Measurements from ENCODE around the gene PLA2G4A.

DNA sequence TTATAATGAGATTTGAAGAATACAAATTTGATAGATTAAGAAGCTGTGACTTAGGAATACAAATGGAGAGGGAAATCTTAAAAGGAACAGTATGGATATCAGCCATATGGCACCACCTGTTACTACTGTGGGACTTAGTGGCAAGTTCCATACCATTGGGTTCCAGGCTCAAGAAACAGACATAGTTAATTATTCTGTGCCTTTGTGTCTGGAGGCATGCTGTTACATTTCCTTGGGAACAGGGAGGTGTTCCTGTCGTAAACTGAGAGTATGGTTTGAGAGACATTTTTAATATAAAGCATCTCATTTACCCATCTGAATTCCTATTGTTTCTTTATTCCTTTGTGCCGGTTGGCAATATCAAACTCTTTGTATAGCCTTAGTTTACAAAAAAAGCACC is 15.2 kb downstream of the PLA2G4A start:
- TF ChIP-seq, protein P1, sequence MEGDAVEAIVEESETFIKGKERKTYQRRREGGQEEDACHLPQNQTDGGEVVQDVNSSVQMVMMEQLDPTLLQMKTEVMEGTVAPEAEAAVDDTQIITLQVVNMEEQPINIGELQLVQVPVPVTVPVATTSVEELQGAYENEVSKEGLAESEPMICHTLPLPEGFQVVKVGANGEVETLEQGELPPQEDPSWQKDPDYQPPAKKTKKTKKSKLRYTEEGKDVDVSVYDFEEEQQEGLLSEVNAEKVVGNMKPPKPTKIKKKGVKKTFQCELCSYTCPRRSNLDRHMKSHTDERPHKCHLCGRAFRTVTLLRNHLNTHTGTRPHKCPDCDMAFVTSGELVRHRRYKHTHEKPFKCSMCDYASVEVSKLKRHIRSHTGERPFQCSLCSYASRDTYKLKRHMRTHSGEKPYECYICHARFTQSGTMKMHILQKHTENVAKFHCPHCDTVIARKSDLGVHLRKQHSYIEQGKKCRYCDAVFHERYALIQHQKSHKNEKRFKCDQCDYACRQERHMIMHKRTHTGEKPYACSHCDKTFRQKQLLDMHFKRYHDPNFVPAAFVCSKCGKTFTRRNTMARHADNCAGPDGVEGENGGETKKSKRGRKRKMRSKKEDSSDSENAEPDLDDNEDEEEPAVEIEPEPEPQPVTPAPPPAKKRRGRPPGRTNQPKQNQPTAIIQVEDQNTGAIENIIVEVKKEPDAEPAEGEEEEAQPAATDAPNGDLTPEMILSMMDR (IDR thresholded peaks at IDR 0.05), result no peak
- no peak for TF ChIP-seq POLR2A (IDR thresholded peaks at IDR 0.05)

All from esophagus squamous epithelium (tissue), 4 donors.